Stimulated activated CD4-positive, alpha-beta T cell treated with anti-CD3 and anti-CD28 coated beads, Interleukin-4, amount 100 ng/mL, for 24 hours (primary cell): ENCODE data around the gene CNKSR1.

ENCODE experiments used
- DNase-seq: peaks from one replicate; pipeline ENCODE4 v3.0.0-alpha.2; 2020

The CNKSR1 gene

GRCh38 chr1:26161415-26162219 lies 15.7 kb upstream of the CNKSR1 start:
- DNase-seq: peak; percentile 43

- no peak for DNase-seq
Observed at GRCh38 chr1:26162220-26162709, 15.0 kb upstream of the CNKSR1 start.

DNA sequence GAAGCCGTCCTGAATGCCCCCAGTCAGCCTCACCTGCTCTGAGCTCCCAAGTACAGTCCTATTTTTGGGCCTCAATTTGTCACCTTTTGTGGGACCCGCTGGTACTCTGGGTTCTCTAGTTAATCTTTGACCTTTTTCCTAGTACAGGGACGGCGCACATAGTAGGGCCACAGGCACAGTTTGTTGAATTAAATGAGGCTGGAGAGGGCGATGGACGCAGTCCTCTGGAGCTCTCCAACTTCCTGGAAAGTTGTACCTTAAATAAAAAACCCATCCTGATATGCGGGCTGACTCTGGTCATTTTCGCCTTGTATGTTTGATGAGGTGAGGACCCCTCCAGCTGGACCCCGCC lies 13.6 kb upstream of the CNKSR1 start:
- DNase-seq: no peak

- DNase-seq: peak; percentile 50
Observed at GRCh38 chr1:26164036-26164860, 13.0 kb upstream of the CNKSR1 start.

GRCh38 chr1:26164861-26165842 lies 12.1 kb upstream of the CNKSR1 start:
- DNase-seq: no peak

DNA sequence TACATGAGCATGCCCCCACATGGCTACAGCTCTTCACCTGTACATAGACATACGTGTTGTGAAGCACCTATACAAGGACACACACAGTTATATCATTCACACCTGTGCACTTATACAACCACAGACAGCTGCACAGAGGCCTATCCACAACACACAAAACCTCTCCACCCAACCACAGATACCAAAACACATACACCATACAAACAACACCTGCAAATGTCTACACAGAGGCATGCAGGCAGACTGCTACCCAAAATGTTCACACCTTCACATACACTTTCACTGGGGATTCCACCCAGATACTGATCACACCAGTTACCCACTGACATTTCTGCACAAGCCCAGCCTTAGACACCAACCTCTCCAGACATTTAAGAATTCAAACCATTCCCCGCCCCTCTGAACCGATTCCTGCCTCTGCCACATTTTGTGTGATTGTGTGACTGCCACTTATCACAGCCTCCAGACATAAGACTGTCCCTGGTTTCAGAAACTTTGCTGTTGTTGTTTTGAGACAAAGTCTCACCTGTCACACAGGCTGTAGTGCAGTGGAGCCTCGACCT lies 10.5 kb upstream of the CNKSR1 start:
- DNase-seq: no peak

DNA sequence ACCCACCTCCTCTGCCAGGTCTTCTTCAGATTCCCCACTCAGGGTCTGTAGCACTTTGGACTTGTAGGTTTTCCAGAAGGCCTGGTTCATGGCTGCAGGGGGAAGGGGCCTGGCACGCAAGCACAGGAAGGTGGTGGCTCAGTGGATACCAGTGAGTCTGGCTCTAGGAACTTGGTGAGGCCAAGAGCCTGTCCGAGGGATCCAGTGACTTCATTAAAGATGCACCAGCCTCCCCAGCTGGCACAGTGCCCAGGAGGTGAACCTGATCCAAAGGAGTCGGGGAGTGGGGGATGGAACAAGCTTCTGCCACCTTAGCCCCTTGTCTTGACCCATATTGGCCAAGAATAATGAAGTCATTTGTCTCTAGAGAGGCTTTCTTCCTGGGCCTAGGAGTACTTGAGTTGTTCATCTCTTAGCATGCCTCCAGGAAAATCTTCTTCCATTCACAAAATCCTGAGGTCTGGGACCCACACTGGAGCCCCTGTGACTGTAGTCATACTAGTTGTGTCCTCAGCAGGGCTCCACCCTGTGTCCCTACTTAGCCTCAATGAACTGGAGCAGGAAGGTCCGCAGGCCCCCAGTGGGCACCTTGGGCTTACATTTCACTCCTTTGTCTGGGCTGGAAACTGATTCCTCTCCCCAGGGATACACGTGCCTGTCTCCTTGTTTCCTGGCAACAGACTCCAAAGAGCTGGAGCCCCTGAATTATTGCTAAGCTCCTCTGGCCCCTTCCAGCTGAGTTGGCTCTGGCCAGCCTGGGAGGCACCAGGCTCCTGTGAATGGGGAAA lies 8.7 kb upstream of the CNKSR1 start, which contains the start of gene C1orf232:
Gene C1orf232, minus strand, starts transcription at position 554 of the 788 bp plus-strand sequence. Its CDS starts 464 bp downstream, at position 90.
- DNase-seq: no peak

DNA sequence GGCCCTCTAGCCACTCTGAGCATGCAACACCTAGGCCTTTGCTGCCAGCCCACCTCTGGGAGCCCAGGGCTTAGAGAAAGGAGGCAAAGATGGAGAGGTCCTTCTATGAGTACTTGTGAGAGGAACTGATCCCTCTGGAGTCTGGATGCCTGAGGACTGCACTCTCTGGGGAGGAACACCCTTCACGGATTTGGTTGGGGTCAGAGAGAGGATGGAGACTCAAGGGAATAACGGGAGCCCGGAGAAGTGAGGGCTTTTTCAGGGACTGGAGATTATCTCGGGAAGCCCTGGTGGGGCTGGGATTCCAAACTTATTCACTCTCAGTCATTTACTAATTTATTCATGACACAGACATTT lies 8.1 kb upstream of the CNKSR1 start:
- no peak for DNase-seq

GRCh38 chr1:26169669-26170471 lies 7.4 kb upstream of the CNKSR1 start, which contains the start of gene ZNF593:
TSS of gene ZNF593 (plus strand) at chr1:26169908. CDS start at chr1:26169984, 76 bp downstream.
- peak; percentile 89 for DNase-seq

GRCh38 chr1:26170472-26170821 lies 6.8 kb upstream of the CNKSR1 start:
- no peak for DNase-seq

DNA sequence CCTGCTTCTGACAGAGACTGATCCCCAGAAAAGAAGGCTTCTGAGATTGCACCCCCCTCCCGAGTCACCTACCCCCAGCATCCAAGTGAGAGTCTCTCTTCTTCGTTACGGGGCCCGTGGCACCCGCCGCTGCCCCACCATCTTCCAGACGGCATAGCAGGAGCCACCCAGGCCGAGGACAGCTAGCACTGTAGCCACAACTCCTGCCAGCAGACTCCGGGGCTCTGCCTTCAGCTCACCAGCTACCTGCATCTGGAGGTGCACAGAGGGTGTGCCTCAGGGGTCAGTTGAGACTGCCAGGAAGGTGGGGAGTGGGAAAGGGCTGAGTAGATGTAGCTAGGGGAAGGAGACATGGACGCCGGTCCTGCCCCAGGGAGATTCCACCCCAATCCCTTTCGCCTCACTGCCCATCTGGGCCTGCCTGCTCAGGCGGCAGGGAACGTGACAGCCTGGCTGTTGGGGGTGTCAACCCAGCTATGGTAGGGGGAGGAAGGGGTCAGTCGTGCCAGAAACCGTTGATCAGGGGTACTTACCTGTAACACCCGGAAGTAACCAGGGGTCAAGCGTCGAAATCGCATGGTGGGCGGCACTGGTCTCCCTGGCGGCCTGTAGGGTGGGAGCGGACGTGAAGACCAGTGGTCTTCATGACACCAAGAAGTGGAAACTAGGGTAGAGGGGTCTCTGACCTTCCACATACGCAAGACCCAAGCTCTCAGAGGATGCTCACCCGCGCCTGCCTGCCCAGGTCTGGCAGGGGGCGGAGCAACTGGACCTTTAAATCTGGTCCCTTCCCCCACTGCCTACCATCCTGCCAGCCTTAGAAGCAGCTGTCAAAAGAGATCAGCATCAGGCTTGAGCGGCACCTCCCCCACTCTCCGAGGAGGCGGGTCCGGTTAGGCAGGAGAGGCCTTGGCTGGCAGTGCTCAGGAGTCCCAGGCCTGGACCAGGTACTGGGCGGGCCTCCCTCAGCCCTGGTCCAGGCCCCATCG lies 5.9 kb upstream of the CNKSR1 start, which contains the start of gene ZNF593OS:
Gene ZNF593OS, minus strand, starts transcription at position 749 of the 989 bp plus-strand sequence. Its CDS starts 171 bp downstream, at position 578.
- DNase-seq: no peak

DNA sequence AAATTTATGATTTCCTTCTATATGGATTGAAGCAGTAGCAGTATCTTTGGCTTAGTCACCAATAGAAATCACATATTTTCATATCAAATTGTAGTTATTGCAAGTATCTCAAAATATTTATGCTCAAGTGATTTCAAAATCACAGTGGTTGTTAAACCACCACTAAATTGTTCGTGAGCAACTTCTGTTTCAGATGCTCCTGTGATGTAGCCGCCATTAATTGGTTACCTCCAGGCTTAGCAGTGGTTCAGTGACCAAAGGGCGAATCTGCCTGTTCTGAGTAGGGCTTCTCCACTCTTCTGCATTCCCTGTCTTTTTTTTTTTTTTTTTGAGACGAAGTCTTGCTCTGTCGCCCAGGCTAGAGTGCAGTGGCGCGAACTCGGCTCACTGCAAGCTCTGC lies 1.9 kb upstream of the CNKSR1 start:
- DNase-seq: no peak

DNA sequence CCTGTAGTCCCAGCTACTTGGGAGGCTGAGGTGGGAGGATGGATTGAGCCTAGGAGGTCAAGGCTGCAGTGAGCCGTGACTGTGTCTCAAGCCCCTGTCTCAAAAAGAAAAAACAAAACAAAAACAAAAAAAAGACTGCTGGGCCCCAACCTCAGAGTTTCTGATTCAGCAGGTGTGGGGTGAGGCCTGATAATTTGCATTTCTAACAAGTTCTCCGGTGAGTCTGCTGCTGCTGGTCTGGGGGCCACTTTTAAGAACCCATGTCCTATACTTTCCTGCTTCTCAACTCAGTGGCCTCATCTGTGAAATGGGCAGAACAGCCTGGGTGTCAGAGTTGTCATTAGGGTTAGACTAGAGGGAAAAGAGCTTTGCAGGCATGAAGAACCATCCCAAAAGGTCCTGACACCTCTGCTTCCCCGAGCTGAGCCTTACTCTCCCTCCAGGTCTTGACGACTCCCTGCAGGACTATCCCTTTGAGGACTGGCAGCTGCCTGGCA lies 2.8 kb downstream of the CNKSR1 start:
- DNase-seq: no peak

DNA sequence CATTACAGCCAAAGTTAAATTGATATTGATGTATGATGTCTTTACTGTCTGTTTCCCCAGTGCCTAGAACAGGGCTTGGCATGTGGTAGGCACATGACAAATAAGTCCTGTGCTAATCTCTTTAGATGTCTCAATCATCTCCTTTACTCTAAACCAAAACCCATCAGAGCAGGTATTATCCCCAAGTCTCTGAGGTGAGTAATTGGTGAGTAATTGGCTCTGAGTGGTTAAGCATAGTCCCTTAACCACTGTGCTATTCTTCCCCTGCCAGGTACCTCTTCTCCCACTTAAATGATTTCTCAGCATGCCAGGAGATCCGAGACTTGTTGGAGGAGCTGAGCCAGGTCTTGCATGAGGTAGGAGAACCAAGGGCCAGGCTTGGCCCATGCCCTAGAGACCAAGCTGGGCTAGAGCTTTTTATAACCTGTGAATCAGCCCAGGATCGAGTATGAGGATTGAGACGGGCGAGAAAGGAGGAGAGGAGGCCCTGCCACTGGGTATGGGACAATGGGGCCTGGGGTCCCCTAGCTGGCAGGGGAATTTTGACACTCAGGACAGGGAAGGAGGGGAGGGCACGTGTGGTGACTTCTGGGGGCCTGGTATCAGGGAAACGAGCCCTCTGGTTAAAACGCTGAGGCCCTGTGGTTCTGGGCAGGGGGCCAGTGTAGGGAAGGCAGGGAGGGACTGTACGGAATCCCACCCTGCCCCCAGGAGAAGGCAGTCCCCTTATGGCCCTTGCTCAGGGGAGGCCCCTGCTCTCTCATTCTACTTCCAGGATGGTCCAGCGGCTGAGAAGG lies 4.5 kb downstream of the CNKSR1 start:
- no peak for DNase-seq

- no peak for DNase-seq
Observed at GRCh38 chr1:26182383-26182696, 5.0 kb downstream of the CNKSR1 start.

DNA sequence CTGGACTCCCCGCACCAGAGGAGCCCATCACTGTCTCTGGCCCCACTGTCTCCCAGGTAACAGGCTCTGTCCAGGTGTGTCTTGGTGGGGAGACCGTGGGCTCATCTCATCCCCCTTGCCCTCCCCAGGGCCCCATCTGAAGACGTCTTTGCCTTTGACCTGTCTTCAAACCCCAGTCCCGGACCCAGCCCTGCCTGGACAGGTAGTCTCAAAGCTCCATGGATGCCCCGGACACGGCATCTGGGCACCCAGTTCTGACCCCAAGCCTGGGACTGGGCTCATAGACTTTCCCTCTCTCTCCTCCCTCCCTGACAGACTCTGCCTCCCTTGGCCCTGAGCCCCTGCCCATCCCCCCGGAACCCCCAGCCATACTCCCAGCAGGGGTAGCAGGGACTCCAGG lies 6.8 kb downstream of the CNKSR1 start:
- no peak for DNase-seq

DNA sequence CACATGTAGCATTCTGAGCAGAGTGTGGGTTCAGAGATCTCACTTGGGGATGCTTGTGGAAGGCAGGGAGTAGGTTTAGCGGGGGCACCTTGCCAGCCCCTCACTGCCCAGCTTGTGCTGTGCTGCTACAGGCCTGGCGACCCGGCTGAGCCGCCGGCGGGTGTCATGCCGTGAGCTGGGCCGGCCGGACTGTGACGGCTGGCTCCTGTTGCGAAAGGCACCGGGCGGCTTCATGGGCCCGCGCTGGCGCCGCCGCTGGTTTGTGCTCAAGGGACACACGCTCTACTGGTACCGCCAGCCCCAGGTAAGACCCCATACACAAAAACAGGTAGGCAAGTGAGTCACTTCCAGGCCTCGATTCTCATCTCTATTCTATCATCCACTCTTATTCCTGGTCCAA lies 7.6 kb downstream of the CNKSR1 start:
- no peak for DNase-seq

DNA sequence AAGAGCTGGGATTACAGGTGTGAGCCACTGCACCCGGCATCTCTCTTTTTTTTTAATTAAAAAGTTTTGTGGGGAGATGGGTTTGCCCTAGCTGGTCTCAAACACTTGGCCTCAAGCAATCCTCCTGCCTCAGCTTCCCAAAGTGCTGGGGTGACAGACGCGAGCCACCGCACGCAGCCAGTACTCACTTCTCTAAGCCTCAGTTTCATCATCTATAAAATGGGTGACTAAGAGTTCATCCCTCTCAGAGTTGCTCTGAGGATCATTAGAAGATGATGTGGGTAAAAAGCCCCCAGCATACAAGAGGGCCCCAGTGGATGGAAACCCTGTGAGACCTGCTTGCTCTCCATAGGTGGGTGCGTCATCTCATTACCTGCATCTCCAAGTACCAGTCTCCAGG lies 10.6 kb downstream of the CNKSR1 start:
- DNase-seq: no peak
